Endothelial cell of umbilical vein (primary cell): ENCODE data around the gene IFIT1B. TPM values are rescaled to one million over a fixed set of nuclear protein-coding genes. Genes with fewer than 3 reads are reported as not detected.

ENCODE experiments used
- BruUV-seq: library from RNA; stranded (reverse); fragments of 400-500 nt; replicated peaks from 2 replicates; lab custom pipeline; 2021; lab: Mats Ljungman, UMichigan
- CTCF ChIA-PET: fragments of 300-600, 350-600 bp; sonication (Branson Sonifier 250); formaldehyde crosslinking; loops from one replicate; lab custom pipeline; 2021; ENCODE audit warnings: antibody characterized with exemption, inconsistent platforms; lab: Charles Lee
- POLR2A ChIA-PET: fragments of 300-600, 350-600 bp; sonication (Branson Sonifier 250); formaldehyde crosslinking; loops from one replicate; lab custom pipeline; 2021; ENCODE audit warnings: antibody characterized with exemption, inconsistent platforms; lab: Charles Lee
- DNase-seq: peaks from one replicate; pipeline ENCODE4 v3.0.0-alpha.2; 2011; ENCODE audit warnings: low read depth, low spot score
- FAIRE-seq: peaks from 2 replicates; lab custom pipeline; 2011; peaks lifted over from hg19 to GRCh38; lab: Jason Lieb, UNC
- H2AFZ ChIP-seq: 2 replicates; pipeline ENCODE4 v1.6.0; 2012; ENCODE audit warnings: low read depth, low read length, control low read depth, inconsistent platforms
- H3K27ac ChIP-seq: 2 replicates; pipeline ENCODE4 v1.5.1; 2011; ENCODE audit warnings: low read depth, mild to moderate bottlenecking, control low read depth, low read length, moderate library complexity; ENCODE audit not compliant: insufficient read depth
- H3K27me3 ChIP-seq, 2 experiments: 2 replicates each; pipeline versions ENCODE4 v1.6.0 to v1.6.1; 2011; ENCODE audit warnings: low read length in 2 of 2, mixed read lengths in 1 of 2; ENCODE audit not compliant: control insufficient read depth in 2 of 2, insufficient read depth in 2 of 2
- H3K36me3 ChIP-seq, 2 experiments: 2 replicates in 1 of 2; 3 replicates in 1 of 2; pipeline ENCODE4 v1.5.1; 2011; ENCODE audit warnings: low read length in 2 of 2, mild to moderate bottlenecking in 1 of 2, moderate library complexity in 1 of 2; ENCODE audit not compliant: control insufficient read depth in 2 of 2, insufficient read depth in 2 of 2; ENCODE audit errors: extremely low read depth in 1 of 2
- H3K4me1 ChIP-seq: 3 replicates; pipeline ENCODE4 v1.5.1; 2011; ENCODE audit warnings: mild to moderate bottlenecking, low read length; ENCODE audit not compliant: control insufficient read depth, insufficient read depth; ENCODE audit errors: extremely low read depth
- H3K4me2 ChIP-seq: 2 replicates; pipeline ENCODE4 v1.6.1; 2011; ENCODE audit warnings: low read length, control low read depth, mixed read lengths; ENCODE audit not compliant: insufficient read depth
- H3K4me3 ChIP-seq, 3 experiments: fragments of 200-600 bp in 1 of 3; sonication (generic), shearing (Covaris generic) in 1 of 3; replicated peaks in 1 of 3; 2 replicates each; pipeline ENCODE4 v1.5.1; 2011 to 2016; ENCODE audit warnings: control low read depth in 3 of 3, low read length in 3 of 3, mild to moderate bottlenecking in 2 of 3, inconsistent platforms in 1 of 3, low read depth in 1 of 3, moderate library complexity in 1 of 3; ENCODE audit not compliant: insufficient read depth in 1 of 3
- H3K79me2 ChIP-seq: 2 replicates; pipeline ENCODE4 v1.6.0; 2012; ENCODE audit warnings: low read length, inconsistent platforms; ENCODE audit not compliant: control insufficient read depth, insufficient read depth
- H3K9ac ChIP-seq: replicated peaks from 2 replicates; pipeline ENCODE3; 2011; ENCODE audit warnings: low read length, control low read depth; ENCODE audit not compliant: insufficient read depth; ENCODE audit errors: extremely low read depth
- H3K9me1 ChIP-seq: replicated peaks from 3 replicates; pipeline ENCODE4 v1.6.0; 2011; ENCODE audit warnings: mild to moderate bottlenecking, low read length; ENCODE audit not compliant: control insufficient read depth, insufficient read depth; ENCODE audit errors: extremely low read depth
- H3K9me3 ChIP-seq: replicated peaks from 2 replicates; pipeline ENCODE4 v1.5.1; 2012; ENCODE audit warnings: low read length, inconsistent platforms; ENCODE audit not compliant: control insufficient read depth, insufficient read depth
- H4K20me1 ChIP-seq: replicated peaks from 2 replicates; pipeline ENCODE3; 2011; ENCODE audit warnings: mild to moderate bottlenecking, low read length; ENCODE audit not compliant: control insufficient read depth, insufficient read depth; ENCODE audit errors: extremely low read depth
- EZH2 ChIP-seq: IDR thresholded peaks from 2 replicates; pipeline ENCODE4 v1.6.1; 2012; ENCODE audit warnings: borderline replicate concordance, low read depth, mild to moderate bottlenecking, moderate library complexity, low read length, inconsistent platforms; ENCODE audit not compliant: severe bottlenecking
- FOS ChIP-seq: IDR thresholded peaks from 2 replicates; pipeline ENCODE4 v1.6.1; 2011; ENCODE audit warnings: mild to moderate bottlenecking, low read length, moderate library complexity, borderline replicate concordance; ENCODE audit not compliant: insufficient read depth
- GATA2 ChIP-seq: IDR thresholded peaks from 2 replicates; pipeline ENCODE4 v1.7.0; 2011; ENCODE audit warnings: low read depth, mild to moderate bottlenecking, moderate library complexity, mixed read lengths, low read length; ENCODE audit not compliant: insufficient read length, insufficient read depth
- JUN ChIP-seq: IDR thresholded peaks from 2 replicates; pipeline ENCODE4 v1.6.1; 2011; ENCODE audit warnings: borderline replicate concordance, low read depth; ENCODE audit not compliant: insufficient read length, insufficient read depth
- MYC ChIP-seq: IDR thresholded peaks from one replicate; pipeline ENCODE4 v1.6.1; 2011; ENCODE audit warnings: mild to moderate bottlenecking, low read depth, low read length
- POLR2A ChIP-seq: IDR thresholded peaks from 2 replicates; pipeline ENCODE4 v1.6.1; 2012; ENCODE audit warnings: low read depth, mild to moderate bottlenecking, control low read depth, low read length
- POLR2AphosphoS5 ChIP-seq: IDR thresholded peaks from 2 replicates; pipeline ENCODE4 v1.6.1; 2012; ENCODE audit warnings: low read depth, mild to moderate bottlenecking, control low read depth, low read length, moderate library complexity; ENCODE audit not compliant: insufficient read depth
- dilution Hi-C: fragments of 300-500 bp; cut with MboI; formaldehyde crosslinking; loops from one replicate; pipeline ENCODE4 v1.15.0; 2019; ENCODE audit warnings: low sequenced_read_pairs; ENCODE audit not compliant: extremely low pct_ligation_motif_present
- intact Hi-C: fragments of 100-400 bp; cut with micrococcal nuclease; formaldehyde crosslinking; loops from one replicate; pipeline ENCODE4 v1.10.0; 2022
- polyA plus RNA-seq, 4 experiments: library from polyadenylated mRNA; depleted of rRNA in 3 of 4; stranded (reverse) in 3 of 4; unstranded in 1 of 4; fragments of >200 nt; gene quantifications; 2 replicates each; pipeline versions ENCODE4 v1.2.1 to v1.2.3, GENCODE V29; 2011 to 2012; ENCODE audit warnings: missing spikeins in 1 of 4
- total RNA-seq: library from RNA; stranded (reverse); gene quantifications from 2 replicates; pipeline ENCODE4 v1.2.3, GENCODE V29; 2021
- TF ChIP-seq, protein P1 (sequence below): IDR thresholded peaks from 2 replicates; pipeline ENCODE4 v1.6.1; 2011; ENCODE audit not compliant: insufficient read depth, insufficient read length
- TF ChIP-seq, protein P2 (sequence below), 2 donors: IDR thresholded peaks; 1 replicate in 1 of 2; 2 replicates in 1 of 2; pipeline ENCODE4 v1.5.1; 2011; ENCODE audit warnings: low read length in 2 of 2, mild to moderate bottlenecking in 2 of 2, moderate library complexity in 2 of 2, control low read depth in 1 of 2, inconsistent platforms in 1 of 2, low read depth in 1 of 2; ENCODE audit not compliant: insufficient read depth in 1 of 2; ENCODE audit errors: extremely low read depth in 1 of 2

IFIT1B gene
- total and polyA plus RNA-seq, 2 donors (not counting 3 experiments of a cell fraction or from before 2014, with no cell fraction given): not detected

DNA sequence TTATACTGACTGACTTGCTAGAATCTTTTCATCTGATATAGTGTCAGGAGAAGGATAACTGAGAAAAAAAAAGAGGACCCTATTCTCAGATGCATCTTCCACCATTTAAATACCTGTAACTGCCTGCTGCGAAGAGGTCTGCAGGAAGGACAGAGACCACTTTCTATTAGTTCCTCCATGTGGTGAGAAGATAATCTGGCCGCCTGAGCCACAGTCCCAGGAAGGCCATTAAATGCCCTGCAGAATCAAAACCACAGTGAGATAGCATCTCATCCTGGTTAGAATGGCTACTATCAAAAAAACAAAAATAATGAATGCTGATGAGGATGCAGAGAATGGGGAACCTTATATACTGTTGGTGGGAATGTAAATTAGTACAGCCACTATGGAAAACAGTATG, 19.9 kb upstream of the IFIT1B start:
- ChIA-PET POLR2A (no interaction called here), CTCF (interaction anchor here (1.1 to 1.7 kb wide), 2 partner anchors 14 to 43 kb away, joined by 3 to 4 read pairs; no protein-coding TSS in a partner anchor)
- TF ChIP-seq POLR2A (no peak), GATA2 (no peak), MYC (no peak), POLR2AphosphoS5 (no peak), FOS (no peak), JUN (no peak), EZH2 (no peak)
- TF ChIP-seq, protein P1, sequence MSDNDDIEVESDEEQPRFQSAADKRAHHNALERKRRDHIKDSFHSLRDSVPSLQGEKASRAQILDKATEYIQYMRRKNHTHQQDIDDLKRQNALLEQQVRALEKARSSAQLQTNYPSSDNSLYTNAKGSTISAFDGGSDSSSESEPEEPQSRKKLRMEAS: no peak
- TF ChIP-seq, protein P2, sequence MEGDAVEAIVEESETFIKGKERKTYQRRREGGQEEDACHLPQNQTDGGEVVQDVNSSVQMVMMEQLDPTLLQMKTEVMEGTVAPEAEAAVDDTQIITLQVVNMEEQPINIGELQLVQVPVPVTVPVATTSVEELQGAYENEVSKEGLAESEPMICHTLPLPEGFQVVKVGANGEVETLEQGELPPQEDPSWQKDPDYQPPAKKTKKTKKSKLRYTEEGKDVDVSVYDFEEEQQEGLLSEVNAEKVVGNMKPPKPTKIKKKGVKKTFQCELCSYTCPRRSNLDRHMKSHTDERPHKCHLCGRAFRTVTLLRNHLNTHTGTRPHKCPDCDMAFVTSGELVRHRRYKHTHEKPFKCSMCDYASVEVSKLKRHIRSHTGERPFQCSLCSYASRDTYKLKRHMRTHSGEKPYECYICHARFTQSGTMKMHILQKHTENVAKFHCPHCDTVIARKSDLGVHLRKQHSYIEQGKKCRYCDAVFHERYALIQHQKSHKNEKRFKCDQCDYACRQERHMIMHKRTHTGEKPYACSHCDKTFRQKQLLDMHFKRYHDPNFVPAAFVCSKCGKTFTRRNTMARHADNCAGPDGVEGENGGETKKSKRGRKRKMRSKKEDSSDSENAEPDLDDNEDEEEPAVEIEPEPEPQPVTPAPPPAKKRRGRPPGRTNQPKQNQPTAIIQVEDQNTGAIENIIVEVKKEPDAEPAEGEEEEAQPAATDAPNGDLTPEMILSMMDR (IDR thresholded peaks at IDR 0.05; ENCODE audit: extremely low read depth in 1 of 2, insufficient read depth in 1 of 2, low read depth in 1 of 2, low read length in 2 of 2): no peak
- FAIRE-seq (no peak), DNase-seq (no peak)
- Histone ChIP-seq H3K9ac (no peak overlapping the region), H3K4me2 (no peak overlapping the region), H3K27me3 (peaks cover 3 to 17% of the 10 kb centered on the region in 2 experiments), H3K4me1 (no peaks in the 10 kb centered on the region), H3K27ac (no peak overlapping the region), H4K20me1 (no peaks in the 10 kb centered on the region), H3K9me1 (no peaks in the 10 kb centered on the region), H2AFZ (no peak overlapping the region), H3K79me2 (no peaks in the 10 kb centered on the region), H3K36me3 (no peaks in the 10 kb centered on the region), H3K4me3 (no peak overlapping the region), H3K9me3 (no peaks in the 10 kb centered on the region)
- BruUV-seq: no TSS peak
- dilution Hi-C loops: no loop called here
- intact Hi-C loops: no loop called here
